GM18526 (cell line): ENCODE measurements around the gene PFDN6.

Experiments
- POLR2A ChIP-seq: IDR thresholded peaks from 3 replicates; pipeline ENCODE4 v1.6.1; 2011; ENCODE audit not compliant: insufficient read length; ENCODE audit errors: extremely low read depth

Gene PFDN6

GRCh38 chr6:33317669-33318425 lies 28.4 kb downstream of the PFDN6 start, which contains the start of gene ZBTB22:
Gene ZBTB22 (minus strand): TSS chr6:33317744. CDS start chr6:33316916, 828 bp downstream.
- TF ChIP-seq POLR2A, result peak; percentile 39

GRCh38 chr6:33318426-33319073 lies 29.1 kb downstream of the PFDN6 start:
- no peak for TF ChIP-seq POLR2A

- no peak for TF ChIP-seq POLR2A
These were observed 30.5 kb downstream of the PFDN6 start for GRCh38 chr6:33319939-33320314.

GRCh38 chr6:33320315-33321181 lies 31.1 kb downstream of the PFDN6 start:
- TF ChIP-seq POLR2A, result no peak

GRCh38 chr6:33321227-33321626 lies 31.8 kb downstream of the PFDN6 start:
- TF ChIP-seq POLR2A, result no peak

- TF ChIP-seq POLR2A, result no peak
These were observed 34.2 kb downstream of the PFDN6 start for GRCh38 chr6:33323623-33323948.

- no peak for TF ChIP-seq POLR2A
These were observed 34.7 kb downstream of the PFDN6 start for GRCh38 chr6:33324125-33324524.

GRCh38 chr6:33329058-33329457 lies 39.7 kb downstream of the PFDN6 start:
- TF ChIP-seq POLR2A, result no peak

- TF ChIP-seq POLR2A, result no peak
These were observed 41.3 kb downstream of the PFDN6 start for GRCh38 chr6:33330736-33331135.

- no peak for TF ChIP-seq POLR2A
These were observed 44.3 kb downstream of the PFDN6 start for GRCh38 chr6:33333666-33334065.

- TF ChIP-seq POLR2A, result no peak
These were observed 46.5 kb downstream of the PFDN6 start for GRCh38 chr6:33335916-33336315.

- no peak for TF ChIP-seq POLR2A
These were observed 47.1 kb downstream of the PFDN6 start for GRCh38 chr6:33336495-33336894.

GRCh38 chr6:33339193-33339592 lies 49.8 kb downstream of the PFDN6 start:
- TF ChIP-seq POLR2A, result no peak
